ENCODE measurements around the gene GPR162. TPM values are rescaled to one million over a fixed set of nuclear protein-coding genes. Genes with fewer than 3 reads are reported as not detected.

The GPR162 gene
- total and polyA plus RNA-seq, 8 donors = 0.41 to 8.8 (median 1.5) TPM

DNA sequence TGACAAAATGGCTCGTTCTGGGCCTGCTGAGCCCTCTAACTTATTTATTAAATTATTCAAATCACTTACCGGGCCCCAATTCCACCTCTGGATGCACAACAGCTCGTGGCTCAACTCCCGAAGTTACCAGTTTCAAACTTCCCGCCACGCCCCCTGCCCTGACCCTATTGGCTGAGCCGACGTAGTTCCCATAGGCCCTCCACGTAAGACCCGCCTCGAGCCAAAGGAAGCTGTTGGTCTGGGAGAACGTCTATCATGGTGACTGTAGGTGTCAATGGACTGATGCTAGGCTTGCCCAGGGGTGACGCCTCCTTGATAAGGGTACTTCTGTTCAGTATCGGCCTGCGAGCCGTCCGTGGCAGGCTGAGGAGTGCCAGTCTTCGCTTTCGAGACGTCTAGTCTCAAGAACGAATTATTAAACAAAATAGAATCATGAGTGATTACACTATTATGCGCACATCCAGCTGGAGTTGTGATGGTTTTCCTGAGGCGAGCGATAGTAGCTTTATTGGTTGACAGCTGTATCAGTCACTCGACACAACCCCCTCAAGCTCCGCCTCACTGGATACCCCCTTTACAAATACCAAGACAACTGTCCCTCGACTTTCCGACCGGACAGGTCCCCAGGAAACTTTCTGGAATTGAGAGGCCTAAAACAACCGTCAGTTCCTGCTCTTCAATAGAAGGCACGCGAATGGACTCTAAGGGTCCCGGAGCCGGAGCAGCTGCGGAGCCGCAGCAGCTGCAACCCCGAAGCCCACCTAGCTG lies 29.7 kb downstream of the GPR162 start, which contains the start of gene CDCA3:
TSS of gene CDCA3 (minus strand) at position 134 of the 768 bp plus-strand sequence. CDS start 334 bp downstream, outside the sequence.
- Histone ChIP-seq H3K36me3 (peaks cover 0 to 1% (median 0%) of the 10 kb centered on the region in 3 donors), H3K27me3 (no peaks in the 10 kb centered on the region), H3K4me1 (peaks cover 0 to 10% (median 7%) of the 10 kb centered on the region in 3 donors), H3K27ac (peak within 1 kb of the TSS; percentile 87 to 96 (median 94)), H3K4me3 (peak within 1 kb of the TSS; percentile 29 to 61 (median 51)), H3K9me3 (no peaks in the 10 kb centered on the region)
- ATAC-seq (peak; percentile 76 to 85 (median 79)), DNase-seq (peak; percentile 87 to 97 (median 96)), FAIRE-seq (peak; percentile 89)
- intact Hi-C loops (cut with DNase I) = no loop called here
- 0% methylated on average over 37 of the region's 37 CpGs for WGBS, 2 donors
- TF ChIP-seq, protein P1, sequence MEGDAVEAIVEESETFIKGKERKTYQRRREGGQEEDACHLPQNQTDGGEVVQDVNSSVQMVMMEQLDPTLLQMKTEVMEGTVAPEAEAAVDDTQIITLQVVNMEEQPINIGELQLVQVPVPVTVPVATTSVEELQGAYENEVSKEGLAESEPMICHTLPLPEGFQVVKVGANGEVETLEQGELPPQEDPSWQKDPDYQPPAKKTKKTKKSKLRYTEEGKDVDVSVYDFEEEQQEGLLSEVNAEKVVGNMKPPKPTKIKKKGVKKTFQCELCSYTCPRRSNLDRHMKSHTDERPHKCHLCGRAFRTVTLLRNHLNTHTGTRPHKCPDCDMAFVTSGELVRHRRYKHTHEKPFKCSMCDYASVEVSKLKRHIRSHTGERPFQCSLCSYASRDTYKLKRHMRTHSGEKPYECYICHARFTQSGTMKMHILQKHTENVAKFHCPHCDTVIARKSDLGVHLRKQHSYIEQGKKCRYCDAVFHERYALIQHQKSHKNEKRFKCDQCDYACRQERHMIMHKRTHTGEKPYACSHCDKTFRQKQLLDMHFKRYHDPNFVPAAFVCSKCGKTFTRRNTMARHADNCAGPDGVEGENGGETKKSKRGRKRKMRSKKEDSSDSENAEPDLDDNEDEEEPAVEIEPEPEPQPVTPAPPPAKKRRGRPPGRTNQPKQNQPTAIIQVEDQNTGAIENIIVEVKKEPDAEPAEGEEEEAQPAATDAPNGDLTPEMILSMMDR (IDR thresholded peaks at IDR 0.05) = no peak

DNA sequence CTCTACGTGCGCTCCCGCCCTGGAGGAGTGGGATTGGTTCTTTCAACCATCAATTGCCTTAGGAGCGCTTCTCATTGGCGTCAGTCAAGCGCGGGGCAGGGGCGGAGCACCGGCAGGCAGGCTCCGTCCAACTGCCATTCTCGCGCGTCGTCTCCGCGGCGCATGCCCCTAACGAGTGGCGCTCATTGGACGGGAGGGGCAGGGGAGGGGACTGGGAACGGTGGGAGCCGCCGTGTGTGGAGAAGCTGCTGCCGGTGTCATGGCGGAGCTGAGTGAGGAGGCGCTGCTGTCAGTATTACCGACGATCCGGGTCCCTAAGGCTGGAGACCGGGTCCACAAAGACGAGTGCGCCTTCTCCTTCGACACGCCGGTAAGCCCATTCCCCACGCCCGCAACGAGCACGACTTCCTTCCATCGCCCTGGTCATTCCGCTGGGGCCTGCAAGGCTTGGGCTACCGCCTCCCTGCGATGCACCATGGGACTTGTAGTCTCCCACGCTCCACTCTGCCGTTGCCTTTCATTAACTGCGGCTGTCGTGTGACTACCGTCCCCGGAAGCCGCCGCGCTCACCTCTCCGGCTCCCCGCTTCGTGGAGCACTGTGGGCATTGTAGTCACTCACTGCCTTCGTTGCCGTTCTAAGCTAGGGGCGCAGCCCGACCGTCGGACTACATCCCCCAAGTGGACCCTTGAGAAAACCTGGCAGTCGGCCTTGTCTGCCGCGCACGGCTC lies 30.5 kb downstream of the GPR162 start, which contains the start of gene USP5:
TSS of gene USP5 (plus strand) at position 230 of the 730 bp plus-strand sequence. CDS start at position 260, 30 bp downstream.
- 0 to 1% methylated on average over 64 to 65 of the region's 65 CpGs for WGBS, 2 donors

DNA sequence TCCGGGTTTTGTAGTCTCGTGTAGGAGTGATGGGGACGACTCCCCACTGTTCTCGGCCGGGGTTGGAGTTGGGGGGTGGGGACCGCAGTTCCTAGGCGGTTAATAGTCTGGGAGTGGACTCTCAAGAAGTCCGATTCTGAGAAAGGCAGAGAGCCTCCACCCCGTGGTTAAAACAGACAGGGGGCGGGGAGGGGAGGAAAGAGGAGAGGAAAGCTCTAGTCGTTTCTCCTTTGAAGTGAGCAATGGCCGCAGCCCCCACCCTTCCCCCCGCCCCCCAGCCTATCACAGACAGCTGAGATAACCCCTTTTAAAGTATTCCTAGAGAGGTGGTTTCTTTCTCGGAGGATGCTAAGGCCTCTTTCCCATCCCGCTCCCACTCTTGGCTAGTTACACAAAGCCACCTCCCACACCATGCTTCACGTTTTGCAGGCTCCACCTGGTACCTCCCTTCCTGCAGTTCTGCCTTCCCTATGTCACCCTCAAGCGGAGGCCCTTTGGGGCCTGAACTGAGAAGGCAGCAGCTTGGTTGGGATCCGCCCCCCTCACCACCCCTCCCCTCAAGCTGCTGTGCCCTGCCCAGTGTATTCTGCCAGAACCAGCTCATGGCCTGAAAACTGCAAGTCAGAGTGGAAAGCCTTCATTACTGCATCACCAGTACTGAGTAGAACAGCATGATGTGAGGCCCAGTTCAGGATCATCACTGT lies 31.2 kb downstream of the GPR162 start:
- TF ChIP-seq, protein P1 (IDR thresholded peaks at IDR 0.05) = no peak
- H3K4me3 ChIP-seq = peak overlapping the region; percentile 19 to 53 (median 36)
- ATAC-seq = no peak
- H3K4me1 ChIP-seq = peaks cover 0 to 10% (median 7%) of the 10 kb centered on the region in 3 donors
- H3K9me3 ChIP-seq = no peaks in the 10 kb centered on the region
- H3K27me3 ChIP-seq = no peaks in the 10 kb centered on the region
- H3K27ac ChIP-seq = peak overlapping the region in 2 of 4 donors; percentile 5 to 87
- peaks cover 3 to 13% (median 6%) of the 10 kb centered on the region in 3 donors for H3K36me3 ChIP-seq
- DNase-seq = peak in 2 of 6 donors; percentile 44 to 52
- no peak for FAIRE-seq
- 2 to 4% methylated on average over 17 to 18 of the region's 18 CpGs for WGBS, 2 donors
- intact Hi-C loops (cut with DNase I) = no loop called here

More for the DNA sequence above, 30.5 kb downstream of the GPR162 start, which contains the start of gene USP5:
- FAIRE-seq = peak; percentile 95
- peak within 1 kb of the TSS; percentile 87 to 96 (median 94) for H3K27ac ChIP-seq
- H3K4me3 ChIP-seq = peak within 1 kb of the TSS; percentile 29 to 61 (median 51)
- TF ChIP-seq, protein P1 (IDR thresholded peaks at IDR 0.05) = no peak
- peaks cover 0 to 6% (median 6%) of the 10 kb centered on the region in 3 donors for H3K36me3 ChIP-seq
- peak; percentile 85 to 93 (median 88) for ATAC-seq
- H3K9me3 ChIP-seq = no peaks in the 10 kb centered on the region
- H3K4me1 ChIP-seq = peaks cover 0 to 10% (median 7%) of the 10 kb centered on the region in 3 donors
- no peaks in the 10 kb centered on the region for H3K27me3 ChIP-seq
- intact Hi-C loops (cut with DNase I) = no loop called here
- DNase-seq = peak; percentile 96 to 99 (median 99)

DNA sequence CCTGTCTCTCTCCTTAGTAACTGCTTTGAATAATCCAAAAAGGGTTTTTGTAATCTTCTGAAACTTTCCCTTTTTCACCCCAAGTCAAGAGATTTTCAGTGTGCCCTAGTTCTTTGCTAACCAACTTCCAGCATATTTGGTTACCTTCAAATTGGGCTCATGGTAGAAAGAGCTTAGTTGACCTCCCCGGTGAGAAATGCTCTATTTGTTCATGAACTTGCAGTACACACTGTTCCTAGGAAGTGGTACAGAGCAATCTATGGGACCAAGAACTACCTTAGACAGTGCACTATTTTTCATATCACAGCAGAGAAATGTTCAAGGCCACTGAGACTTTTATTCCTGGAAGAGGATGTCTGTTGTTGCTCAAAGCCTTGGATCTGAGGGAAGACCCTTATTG lies 32.0 kb downstream of the GPR162 start:
- FAIRE-seq = no peak
- Histone ChIP-seq H3K27me3 (no peaks in the 10 kb centered on the region), H3K4me3 (no peak overlapping the region), H3K27ac (no peak overlapping the region), H3K9me3 (no peaks in the 10 kb centered on the region), H3K4me1 (peaks cover 0 to 10% (median 7%) of the 10 kb centered on the region in 3 donors), H3K36me3 (peaks cover 3 to 21% (median 10%) of the 10 kb centered on the region in 3 donors)
- no peak for DNase-seq
- intact Hi-C loops (cut with DNase I) = no loop called here
- WGBS, 2 donors = 47 to 48% methylated on average over 1 of the region's 1 CpG
- no peak for ATAC-seq
- TF ChIP-seq, protein P1 (IDR thresholded peaks at IDR 0.05) = no peak
